GM04504 (cell line): Measurements from ENCODE around the gene GDI1.

ENCODE experiments used
- DNase-seq: peaks from one replicate; pipeline ENCODE4 v3.0.0-alpha.2; 2012; ENCODE audit warnings: low read depth

Gene GDI1

GRCh38 chrX:154437971-154438893 is 1.3 kb downstream of the GDI1 start:
- no peak for DNase-seq

DNA sequence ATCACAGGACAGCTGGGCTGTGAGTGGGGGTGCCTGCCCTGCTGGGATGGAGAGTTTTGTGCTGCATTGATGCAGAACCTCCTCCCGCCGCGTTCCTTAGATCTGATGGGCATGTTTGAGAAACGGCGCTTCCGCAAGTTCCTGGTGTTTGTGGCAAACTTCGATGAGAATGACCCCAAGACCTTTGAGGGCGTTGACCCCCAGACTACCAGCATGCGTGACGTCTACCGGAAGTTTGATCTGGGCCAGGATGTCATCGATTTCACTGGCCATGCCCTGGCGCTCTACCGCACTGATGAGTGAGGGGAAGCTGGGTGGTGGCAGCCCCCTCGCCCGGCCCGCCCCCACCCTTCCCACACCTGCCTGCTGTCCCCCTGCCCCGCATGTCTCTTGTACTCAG is 2.9 kb downstream of the GDI1 start:
- DNase-seq, result no peak

DNA sequence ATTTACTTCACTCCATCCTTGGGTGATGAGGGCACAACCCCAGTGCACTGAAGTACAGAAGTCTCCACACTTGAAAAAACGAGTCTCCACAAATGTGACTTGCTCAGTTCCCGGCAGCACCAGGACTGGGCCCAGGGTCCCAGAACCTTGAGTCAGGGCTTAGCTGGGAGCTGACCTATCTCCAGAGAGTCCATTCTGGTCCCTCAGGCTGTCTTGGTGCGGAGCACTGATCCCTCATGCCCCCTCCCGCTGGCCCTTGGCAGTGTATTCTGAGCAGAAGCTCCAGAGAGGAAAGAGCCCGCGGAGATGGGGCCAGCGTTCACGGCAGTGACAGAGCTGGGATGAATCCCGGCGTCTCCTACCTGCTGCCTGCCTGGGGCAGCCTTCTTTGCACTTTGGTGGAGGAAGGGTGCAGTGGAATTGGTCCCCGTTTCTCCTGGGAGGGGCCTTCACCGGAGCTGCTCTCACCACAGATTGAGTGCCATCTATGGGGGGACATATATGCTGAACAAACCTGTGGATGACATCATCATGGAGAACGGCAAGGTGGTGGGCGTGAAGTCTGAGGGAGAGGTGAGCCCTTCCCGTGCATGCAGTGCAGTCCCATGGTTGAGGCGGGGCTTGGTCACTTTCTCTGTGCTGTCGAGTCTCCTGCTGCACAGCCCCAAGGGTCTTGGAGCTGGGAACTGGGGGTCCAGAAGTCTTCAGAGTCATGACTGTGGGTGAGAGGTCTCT is 3.8 kb downstream of the GDI1 start:
- no peak for DNase-seq

- no peak for DNase-seq
Observed at GRCh38 chrX:154441564-154441963, 4.6 kb downstream of the GDI1 start.

DNA sequence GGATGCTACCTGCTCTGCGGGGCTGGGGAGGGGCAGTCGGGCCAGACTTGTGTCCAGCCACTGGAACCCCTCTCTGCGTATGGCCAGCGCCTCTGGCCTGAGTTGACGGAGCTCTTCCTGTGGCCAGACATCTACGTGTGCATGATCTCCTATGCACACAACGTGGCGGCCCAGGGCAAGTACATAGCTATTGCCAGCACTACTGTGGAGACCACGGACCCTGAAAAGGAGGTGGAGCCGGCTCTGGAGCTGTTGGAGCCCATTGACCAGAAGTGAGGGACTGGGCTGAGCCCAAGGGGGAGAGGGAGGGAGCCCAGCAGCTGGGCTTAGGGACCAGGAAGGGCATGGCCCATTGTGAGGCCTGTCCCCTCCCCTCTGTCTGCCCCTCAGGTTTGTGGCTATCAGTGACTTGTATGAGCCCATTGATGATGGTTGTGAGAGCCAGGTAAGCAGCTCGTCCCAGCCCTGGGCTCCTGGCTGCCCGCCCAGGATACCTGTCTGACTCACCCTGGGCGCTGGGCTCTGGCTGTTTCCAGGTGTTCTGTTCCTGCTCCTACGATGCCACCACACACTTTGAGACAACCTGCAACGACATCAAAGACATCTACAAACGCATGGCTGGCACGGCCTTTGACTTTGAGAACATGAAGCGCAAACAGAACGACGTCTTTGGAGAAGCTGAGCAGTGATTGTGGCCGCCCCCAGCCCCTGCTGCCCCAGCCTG is 5.2 kb downstream of the GDI1 start:
- no peak for DNase-seq

- no peak for DNase-seq
Observed at GRCh38 chrX:154443479-154443910, 6.5 kb downstream of the GDI1 start.

DNA sequence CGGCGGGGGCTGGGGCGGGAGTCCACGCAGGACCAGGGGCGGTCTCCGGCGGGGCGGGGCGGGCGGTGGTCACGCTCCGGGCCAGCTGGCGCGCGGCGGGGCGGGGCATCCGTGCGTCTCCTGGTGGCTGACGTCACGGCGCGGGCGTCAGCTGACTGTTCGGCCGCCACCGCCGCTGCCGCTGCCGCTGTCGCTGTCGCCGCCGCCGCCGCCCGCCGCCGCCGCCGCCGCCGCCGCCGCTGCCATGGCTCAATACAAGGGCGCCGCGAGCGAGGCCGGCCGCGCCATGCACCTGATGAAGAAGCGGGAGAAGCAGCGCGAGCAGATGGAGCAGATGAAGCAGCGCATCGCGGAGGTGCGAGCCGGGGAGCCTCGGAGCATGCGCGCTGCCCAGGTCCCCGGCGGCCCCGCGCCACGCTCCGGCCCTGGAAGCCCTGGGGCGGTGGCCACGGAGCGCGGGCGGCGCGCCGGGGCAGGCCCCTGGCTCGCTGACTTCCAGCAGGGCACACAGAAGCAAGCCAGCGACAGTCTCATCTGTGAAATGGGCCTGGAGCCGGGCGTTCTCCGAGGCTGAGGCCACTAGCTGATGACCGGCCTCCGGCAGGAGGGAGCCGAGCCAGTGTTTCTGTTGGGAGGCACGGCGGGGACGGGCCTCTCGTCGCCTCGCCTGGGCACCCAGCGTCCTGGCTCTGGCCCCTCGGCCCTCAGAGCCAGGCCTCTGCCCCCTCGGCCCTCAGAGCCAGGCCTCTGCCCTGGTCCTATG is 7.2 kb downstream of the GDI1 start, which contains the start of gene FAM50A:
FAM50A (plus strand) TSS at position 150 of the 763 bp plus-strand sequence; CDS start at position 245, 95 bp downstream.
- DNase-seq, result no peak

DNA sequence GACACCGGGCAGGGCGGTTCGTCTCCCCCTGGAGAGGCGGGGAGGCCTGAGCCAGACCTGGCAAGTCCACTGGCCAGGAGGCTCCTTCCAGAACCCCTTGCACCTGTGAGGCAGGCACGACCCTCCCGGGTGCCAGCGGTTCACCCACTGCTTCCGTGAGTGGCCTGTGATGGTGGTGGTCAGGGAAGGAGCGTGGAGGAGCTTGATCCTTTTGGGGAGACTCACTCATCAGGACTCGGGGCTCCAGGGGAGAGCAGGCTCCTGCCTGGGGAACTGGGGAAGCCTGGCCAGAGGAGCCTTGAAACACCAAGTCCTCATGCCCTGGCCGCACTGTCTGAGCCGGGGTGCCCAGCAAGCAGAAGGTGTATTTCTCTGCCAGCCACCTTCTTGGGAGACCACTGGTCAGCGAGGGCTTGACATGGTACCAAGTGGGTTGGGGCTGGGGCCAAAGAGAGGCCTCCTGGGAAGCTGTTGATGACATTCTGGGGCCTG is 7.8 kb downstream of the GDI1 start:
- DNase-seq, result no peak

GRCh38 chrX:154445776-154446175 is 8.8 kb downstream of the GDI1 start:
- no peak for DNase-seq

DNA sequence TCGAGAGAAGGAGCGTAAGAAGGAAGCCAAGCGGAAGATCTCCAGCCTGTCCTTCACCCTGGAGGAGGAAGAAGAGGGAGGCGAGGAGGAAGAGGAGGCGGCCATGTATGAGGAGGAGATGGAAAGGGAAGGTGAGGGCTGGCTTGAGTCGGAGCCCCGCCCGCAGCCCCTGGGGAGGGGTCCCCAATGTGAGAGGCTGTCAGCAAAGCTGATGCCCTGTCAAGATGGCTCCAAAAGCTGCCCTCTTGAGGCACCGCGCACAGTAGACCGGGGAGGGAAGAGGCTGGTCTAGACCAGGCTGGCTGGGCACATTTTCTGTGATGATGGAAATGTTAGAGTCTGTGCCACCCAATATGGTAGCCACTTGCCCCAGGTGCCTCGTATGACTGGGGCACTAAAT is 9.5 kb downstream of the GDI1 start:
- DNase-seq, result no peak

- DNase-seq, result no peak
Observed at GRCh38 chrX:154448484-154448883, 11.5 kb downstream of the GDI1 start.

- DNase-seq, result no peak
Observed at GRCh38 chrX:154449618-154450017, 12.7 kb downstream of the GDI1 start.

- DNase-seq, result no peak
Observed at GRCh38 chrX:154450312-154450711, 13.4 kb downstream of the GDI1 start.

DNA sequence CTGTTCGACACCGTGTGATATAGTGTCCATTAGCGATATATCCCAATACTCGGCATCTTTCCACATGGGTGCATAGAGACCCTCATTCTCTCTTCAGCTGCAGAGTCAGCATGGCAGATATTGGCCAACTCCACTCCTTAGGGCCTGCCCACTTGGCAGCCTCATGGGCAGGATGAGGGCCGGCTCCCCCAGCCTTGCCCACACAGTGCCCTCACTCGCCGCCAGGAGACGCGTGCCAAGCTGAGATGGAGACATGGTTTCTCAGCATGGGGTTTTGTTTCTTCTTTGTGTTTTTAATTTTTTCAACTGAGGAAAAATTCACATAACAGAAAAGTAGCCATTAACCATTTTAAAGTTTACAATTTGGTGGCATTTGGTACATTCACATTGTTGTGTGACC is 15.9 kb downstream of the GDI1 start:
- no peak for DNase-seq

GRCh38 chrX:154457491-154458115 is 20.6 kb downstream of the GDI1 start:
- no peak for DNase-seq

DNA sequence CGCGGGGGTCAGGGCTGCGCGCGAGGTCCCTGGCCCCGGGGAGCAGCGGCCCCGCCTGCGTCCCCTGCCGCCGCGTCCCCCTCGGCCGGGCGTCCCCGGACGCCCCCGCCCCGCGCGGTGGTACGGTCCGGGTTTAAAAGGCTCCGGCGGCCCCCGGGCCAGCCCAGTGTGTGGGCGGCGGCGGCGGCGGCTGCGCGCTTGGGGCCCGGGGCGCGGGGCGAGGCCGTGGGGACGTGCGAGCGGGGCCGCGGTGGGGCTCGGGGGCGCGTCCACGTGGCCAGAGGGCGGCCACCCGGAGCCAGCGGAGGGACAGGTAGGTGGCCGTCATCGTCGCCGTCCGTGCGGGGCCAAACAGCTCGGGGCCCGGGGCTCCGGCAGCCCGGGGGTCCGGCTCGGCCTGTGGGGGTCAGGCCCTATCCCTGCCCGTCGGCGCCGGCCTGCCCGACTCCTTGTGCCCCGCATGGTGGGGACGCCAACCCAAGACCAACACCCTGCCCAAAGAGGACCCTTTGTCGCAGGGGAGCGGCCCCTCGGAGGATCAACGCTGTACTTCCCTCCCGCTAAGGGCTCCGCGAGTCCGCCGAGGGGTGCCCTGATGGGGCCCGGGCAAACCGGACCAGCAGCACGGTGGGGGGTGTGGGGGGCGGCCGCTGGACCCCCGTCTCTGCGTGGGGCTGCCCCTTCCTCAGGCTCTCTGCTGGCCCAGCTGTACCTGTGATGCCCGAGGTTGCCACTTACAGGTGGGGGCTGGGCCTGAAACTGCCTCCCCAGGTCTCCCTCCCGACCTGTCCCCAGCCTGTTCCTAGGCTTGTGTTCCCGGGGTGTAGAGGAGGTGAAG is 21.4 kb downstream of the GDI1 start, which contains the start of gene PLXNA3:
PLXNA3 (plus strand) TSS at position 166 of the 838 bp plus-strand sequence. CDS start 1,903 bp downstream, outside the sequence.
- DNase-seq, result no peak

DNA sequence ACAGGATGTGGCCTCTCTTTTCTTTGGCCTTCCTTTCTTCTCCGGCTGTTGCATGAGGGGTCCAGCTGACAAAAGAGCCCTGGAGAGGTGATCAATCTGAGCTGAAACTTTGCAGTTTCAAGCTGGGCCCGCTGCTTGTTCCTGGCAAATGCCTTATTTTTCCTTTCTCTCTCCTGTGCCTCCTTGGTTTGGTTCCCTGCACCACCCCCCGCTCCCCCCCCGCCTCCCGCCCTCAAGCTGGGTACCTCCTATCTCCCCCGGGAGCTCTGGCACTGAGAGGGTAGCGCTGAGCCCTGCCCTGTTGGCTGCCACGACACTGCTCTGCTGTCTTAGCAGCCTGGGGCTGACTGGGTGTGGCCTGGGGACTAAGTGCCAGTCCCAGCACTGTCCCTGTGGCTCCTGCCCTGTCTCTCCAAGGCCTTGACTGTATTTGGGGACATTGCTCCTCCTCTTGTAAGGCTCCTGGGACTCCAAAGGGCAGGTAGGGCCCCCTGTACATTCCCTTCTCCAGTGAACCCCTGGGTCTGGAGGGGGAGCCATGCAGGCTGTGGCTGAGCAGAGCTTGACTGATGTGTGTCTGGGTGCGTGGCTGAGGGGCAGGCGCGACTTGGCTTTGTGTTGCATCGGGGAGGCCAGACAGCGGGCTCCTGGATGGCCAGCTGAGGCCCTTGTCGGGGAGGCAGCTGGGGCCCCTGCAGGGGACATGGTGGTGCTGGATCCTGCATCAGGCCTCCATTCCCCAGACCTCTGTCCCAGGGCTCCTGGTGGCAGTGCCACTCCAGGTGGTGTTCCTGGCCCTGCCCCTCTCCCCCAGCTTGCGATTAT is 22.2 kb downstream of the GDI1 start:
- DNase-seq, result no peak

GRCh38 chrX:154459832-154460231 is 22.9 kb downstream of the GDI1 start:
- no peak for DNase-seq

DNA sequence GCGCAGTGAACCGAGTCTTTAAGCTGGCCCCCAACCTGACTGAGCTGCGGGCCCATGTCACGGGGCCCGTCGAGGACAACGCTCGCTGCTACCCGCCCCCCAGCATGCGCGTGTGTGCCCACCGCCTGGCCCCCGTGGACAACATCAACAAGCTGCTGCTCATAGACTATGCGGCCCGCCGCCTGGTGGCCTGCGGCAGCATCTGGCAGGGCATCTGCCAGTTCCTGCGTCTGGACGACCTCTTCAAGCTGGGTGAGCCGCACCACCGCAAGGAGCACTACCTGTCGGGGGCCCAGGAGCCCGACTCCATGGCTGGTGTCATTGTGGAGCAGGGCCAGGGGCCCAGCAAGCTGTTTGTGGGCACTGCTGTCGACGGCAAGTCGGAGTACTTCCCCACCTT is 23.4 kb downstream of the GDI1 start:
- DNase-seq, result no peak
